Left ventricle myocardium superior (tissue), 1 donor: ENCODE measurements around the gene NFKBIA. TPM values are rescaled to one million over a fixed set of nuclear protein-coding genes. Genes with fewer than 3 reads are reported as not detected.
"Not testable (repeated sequence)": the region's sequence is repeated elsewhere in the genome, so short reads cannot be mapped to it uniquely, and the experiment has no call there.

Experiments used
- ATAC-seq: fragments of 200-7000 bp; cut with Tn5 transposase; one replicate; pipeline ENCODE4 v1.9.1; 2020; ENCODE audit warnings: mild to moderate bottlenecking, moderate library complexity
- DNase-seq: peaks from one replicate; pipeline ENCODE4 v3.0.0-alpha.2; 2020
- intact Hi-C: fragments of 100-400 bp; cut with micrococcal nuclease; formaldehyde crosslinking; loops from one replicate; pipeline ENCODE4 v1.11.0; 2022
- total RNA-seq: library from RNA; stranded (reverse); fragmentation: NEBNext Ultra II Directional; extraction: Animal tissue kit (Norgen Biotek cat#: 25700); gene quantifications from one replicate; pipeline ENCODE4 v1.2.1, GENCODE V29; 2021
- donor health status: DM: no; HTN: yes; CAD: no; lungs with severe emphysema.

Gene NFKBIA
- total RNA-seq, 1 donor from 2014 or later = 96.4 TPM

- ATAC-seq, intact Hi-C loops, DNase-seq: not testable (repeated sequence)
Observed at GRCh38 chr14:35379234-35379933, 25.2 kb downstream of the NFKBIA start.

- DNase-seq (no peak), ATAC-seq (no peak)
Observed at GRCh38 chr14:35378425-35379233, 25.9 kb downstream of the NFKBIA start.

GRCh38 chr14:35375558-35376025, 29.0 kb downstream of the NFKBIA start:
- no peak for DNase-seq
- ATAC-seq = no peak
- intact Hi-C loops = no loop called here

More at GRCh38 chr14:35378425-35379233, 25.9 kb downstream of the NFKBIA start:
- intact Hi-C loops = no loop called here

GRCh38 chr14:35374263-35374712, 30.3 kb downstream of the NFKBIA start:
- intact Hi-C loops = no loop called here
- ATAC-seq (peak; percentile 56), DNase-seq (no peak)

- intact Hi-C loops, ATAC-seq, DNase-seq: not testable (repeated sequence)
Observed at GRCh38 chr14:35373208-35373607, 31.3 kb downstream of the NFKBIA start.

- no peak for DNase-seq
- no peak for ATAC-seq
- intact Hi-C loops = no loop called here
Observed at GRCh38 chr14:35370969-35371368, 33.6 kb downstream of the NFKBIA start.

GRCh38 chr14:35369701-35370191, 34.8 kb downstream of the NFKBIA start:
- intact Hi-C loops = loop anchor here (5.0 kb wide), 1 partner anchor 492 kb away; the partner anchor contains the start of gene BAZ1A
- no peak for DNase-seq
- no peak for ATAC-seq

- intact Hi-C loops = loop anchor here (5.0 kb wide), 1 partner anchor 491 kb away; the partner anchor contains the start of gene BAZ1A
- no peak for DNase-seq
- no peak for ATAC-seq
Observed at GRCh38 chr14:35368583-35369392, 35.8 kb downstream of the NFKBIA start.

- DNase-seq = no peak
- intact Hi-C loops = loop anchor here (5.0 kb wide), 1 partner anchor 491 kb away; the partner anchor contains the start of gene BAZ1A
- ATAC-seq = no peak
Observed at GRCh38 chr14:35368139-35368460, 36.4 kb downstream of the NFKBIA start.

- ATAC-seq (no peak), DNase-seq (no peak)
- intact Hi-C loops = loop anchor here (5.0 kb wide), 1 partner anchor 490 kb away; the partner anchor contains the start of gene BAZ1A
Observed at GRCh38 chr14:35367056-35367372, 37.5 kb downstream of the NFKBIA start.

GRCh38 chr14:35366521-35366976, 38.0 kb downstream of the NFKBIA start:
- intact Hi-C loops = loop anchor here (5.0 kb wide), 1 partner anchor 489 kb away; the partner anchor contains the start of gene BAZ1A
- DNase-seq (no peak), ATAC-seq (no peak)

- ATAC-seq (no peak), DNase-seq (peak; percentile 39)
- intact Hi-C loops = loop anchor here (5.0 kb wide), 1 partner anchor 489 kb away; the partner anchor contains the start of gene BAZ1A
Observed at GRCh38 chr14:35366056-35366451, 38.5 kb downstream of the NFKBIA start.

- intact Hi-C loops = loop anchor here (5.0 kb wide), 1 partner anchor 488 kb away; the partner anchor contains the start of gene BAZ1A
- peak; percentile 76 for ATAC-seq
- peak; percentile 49 for DNase-seq
Observed at GRCh38 chr14:35365130-35366055, 39.2 kb downstream of the NFKBIA start.

GRCh38 chr14:35362911-35363374, 41.6 kb downstream of the NFKBIA start:
- DNase-seq = no peak
- ATAC-seq = no peak
- intact Hi-C loops = no loop called here

- no peak for DNase-seq
- intact Hi-C loops = no loop called here
Observed at GRCh38 chr14:35362450-35362849, 42.1 kb downstream of the NFKBIA start.

GRCh38 chr14:35361141-35361480, 43.4 kb downstream of the NFKBIA start:
- DNase-seq (no peak), ATAC-seq (no peak)
- intact Hi-C loops = no loop called here

More at GRCh38 chr14:35362450-35362849, 42.1 kb downstream of the NFKBIA start:
- no peak for ATAC-seq

GRCh38 chr14:35359655-35360054, 44.9 kb downstream of the NFKBIA start:
- DNase-seq, ATAC-seq: not testable (repeated sequence)
- intact Hi-C loops = loop anchor here (5.0 kb wide), 1 partner anchor 317 kb away; no protein-coding TSS in a partner anchor
